Central memory CD4-positive, alpha-beta T cell (primary cell): ENCODE data around the gene MEX3B.

Source experiments
- DNase-seq: peaks from one replicate; pipeline ENCODE4 v3.0.0; 2022

Gene MEX3B

DNA sequence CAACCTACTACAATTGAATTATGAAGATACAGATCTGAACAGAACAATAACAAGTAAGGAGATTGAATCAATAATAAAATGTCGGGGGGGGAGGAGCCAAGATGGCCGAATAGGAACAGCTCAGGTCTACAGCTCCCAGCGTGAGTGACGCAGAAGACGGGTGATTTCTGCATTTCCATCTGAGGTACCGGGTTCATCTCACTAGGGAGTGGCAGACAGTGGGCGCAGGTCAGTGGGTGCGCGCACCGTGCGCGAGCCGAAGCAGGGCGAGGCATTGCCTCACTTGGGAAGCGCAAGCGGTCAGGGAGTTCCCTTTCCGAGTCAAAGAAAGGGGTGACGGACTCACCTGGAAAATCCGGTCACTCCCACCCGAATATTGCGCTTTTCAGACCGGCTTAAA, 50.7 kb downstream of the MEX3B start:
- peak; percentile 5 for DNase-seq

DNA sequence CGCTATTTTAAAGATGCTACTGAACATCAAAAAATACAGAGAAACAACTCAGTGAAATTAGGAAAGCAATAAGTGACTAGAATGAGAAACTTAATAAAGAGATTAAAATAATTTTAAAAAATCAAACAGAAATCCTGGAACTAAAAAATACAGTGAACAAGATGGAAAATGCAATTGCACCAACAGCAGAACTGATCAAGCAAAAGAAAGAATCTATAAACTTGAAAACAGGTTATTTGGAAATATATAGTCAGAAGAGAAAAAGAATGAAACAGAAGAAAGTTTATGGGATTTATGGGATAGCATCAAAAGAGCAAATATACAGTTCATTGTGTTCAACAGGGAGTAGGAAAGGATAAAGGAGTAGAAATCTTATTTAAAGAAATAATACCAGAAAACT, 53.3 kb downstream of the MEX3B start:
- no peak for DNase-seq
